IMR-90 (cell line): ENCODE data around the gene MRAP2. TPM values are rescaled to one million over a fixed set of nuclear protein-coding genes. Genes with fewer than 3 reads are reported as not detected.

Experiments used
- ATAC-seq: fragments of 200-7000 bp; cut with Tn5 transposase; 2 replicates; pipeline ENCODE4 v1.9.1; 2020; ENCODE audit warnings: low read depth, mild to moderate bottlenecking, moderate library complexity
- BruUV-seq: library from RNA; stranded (reverse); fragments of 400-500 nt; replicated peaks from 2 replicates; lab custom pipeline; 2021; lab: Mats Ljungman, UMichigan
- CTCF ChIA-PET: fragments of 300-600 bp; formaldehyde crosslinking; extraction: SDS; loops from one replicate; lab custom pipeline; 2021; ENCODE audit warnings: antibody characterized with exemption; lab: Yijun Ruan, JAX
- POLR2A ChIA-PET: fragments of 300-600 bp; sonication (Branson Sonifier 250); formaldehyde crosslinking; loops from one replicate; lab custom pipeline; 2022; ENCODE audit warnings: antibody characterized with exemption; ENCODE audit not compliant: unreplicated experiment; lab: Charles Lee
- DNase-seq: peaks from one replicate; pipeline ENCODE4 v3.0.0; 2013
- H2AFZ ChIP-seq: replicated peaks from 2 replicates; pipeline ENCODE3; 2013; ENCODE audit warnings: low read length, mild to moderate bottlenecking; ENCODE audit not compliant: poor library complexity
- H2AK5ac ChIP-seq: 2 replicates; pipeline ENCODE4 v1.6.1; 2013; ENCODE audit warnings: low read depth, low read length, inconsistent platforms
- H2AK9ac ChIP-seq: replicated peaks from 2 replicates; pipeline ENCODE3; 2013; ENCODE audit warnings: mild to moderate bottlenecking, low read depth, low read length, moderate library complexity; ENCODE audit not compliant: poor library complexity
- H2BK120ac ChIP-seq: 2 replicates; pipeline ENCODE4 v1.6.1; 2013; ENCODE audit warnings: low read depth, low read length, inconsistent platforms
- H2BK15ac ChIP-seq: 3 replicates; pipeline ENCODE4 v1.6.1; 2013; ENCODE audit warnings: low read depth, low read length, inconsistent platforms
- H2BK20ac ChIP-seq: 2 replicates; pipeline ENCODE4 v1.6.1; 2013; ENCODE audit warnings: low read depth, mild to moderate bottlenecking, inconsistent platforms, low read length, moderate library complexity
- H2BK5ac ChIP-seq: 2 replicates; pipeline ENCODE4 v1.6.1; 2013; ENCODE audit warnings: mild to moderate bottlenecking, low read depth, low read length, inconsistent platforms; ENCODE audit not compliant: poor library complexity, severe bottlenecking
- H3K14ac ChIP-seq: replicated peaks from 2 replicates; pipeline ENCODE4 v1.6.1; 2013; ENCODE audit warnings: low read depth, low read length, inconsistent platforms
- H3K18ac ChIP-seq: 2 replicates; pipeline ENCODE4 v1.6.1; 2013; ENCODE audit warnings: low read depth, low read length, control low read depth
- H3K23ac ChIP-seq: 2 replicates; pipeline ENCODE4 v1.6.1; 2013; ENCODE audit warnings: low read depth, low read length, inconsistent platforms
- H3K27ac ChIP-seq: 2 replicates; pipeline ENCODE4 v1.5.1; 2013; ENCODE audit warnings: mild to moderate bottlenecking, control low read depth, low read length; ENCODE audit not compliant: insufficient read depth
- H3K27me3 ChIP-seq: 2 replicates; pipeline ENCODE4 v1.6.1; 2013; ENCODE audit warnings: low read length; ENCODE audit not compliant: control insufficient read depth, insufficient read depth
- H3K36me3 ChIP-seq: 2 replicates; pipeline ENCODE4 v1.6.1; 2013; ENCODE audit warnings: low read length, mixed read lengths; ENCODE audit not compliant: control insufficient read depth, insufficient read depth
- H3K4ac ChIP-seq: 2 replicates; pipeline ENCODE4 v1.6.1; 2013; ENCODE audit warnings: low read depth, low read length, inconsistent platforms
- H3K4me1 ChIP-seq: 2 replicates; pipeline ENCODE4 v1.6.1; 2013; ENCODE audit warnings: low read length, mixed read lengths; ENCODE audit not compliant: control insufficient read depth, insufficient read depth
- H3K4me2 ChIP-seq: 2 replicates; pipeline ENCODE4 v1.6.1; 2013; ENCODE audit warnings: low read depth, mild to moderate bottlenecking, control low read depth, low read length, moderate library complexity
- H3K4me3 ChIP-seq: 2 replicates; pipeline ENCODE4 v1.5.1; 2013; ENCODE audit warnings: low read depth, mild to moderate bottlenecking, control low read depth, low read length, moderate library complexity; ENCODE audit not compliant: insufficient read depth
- H3K56ac ChIP-seq: 2 replicates; pipeline ENCODE4 v1.6.1; 2013; ENCODE audit warnings: low read length, inconsistent platforms; ENCODE audit not compliant: insufficient read depth; ENCODE audit errors: extremely low read depth
- H3K79me1 ChIP-seq, 2 experiments: 2 replicates each; pipeline ENCODE4 v1.6.1; 2013; ENCODE audit warnings: low read length in 2 of 2, inconsistent platforms in 1 of 2, low read depth in 1 of 2
- H3K9ac ChIP-seq: 2 replicates; pipeline ENCODE4 v1.6.1; 2013; ENCODE audit warnings: low read depth, low read length, control low read depth
- H3K9me1 ChIP-seq: 2 replicates; pipeline ENCODE4 v1.6.1; 2013; ENCODE audit warnings: low read length, inconsistent platforms; ENCODE audit not compliant: insufficient read depth
- H3K9me3 ChIP-seq: 2 replicates; pipeline ENCODE4 v1.6.1; 2013; ENCODE audit warnings: low read length; ENCODE audit not compliant: control insufficient read depth, insufficient read depth
- H4K20me1 ChIP-seq: 2 replicates; pipeline ENCODE4 v1.6.1; 2013; ENCODE audit warnings: low read length, inconsistent platforms; ENCODE audit not compliant: insufficient read depth
- H4K5ac ChIP-seq: 2 replicates; pipeline ENCODE4 v1.6.1; 2013; ENCODE audit warnings: mild to moderate bottlenecking, low read depth, low read length, control low read depth
- H4K8ac ChIP-seq, 2 experiments: 2 replicates each; pipeline ENCODE4 v1.6.1; 2013; ENCODE audit warnings: low read depth in 2 of 2, low read length in 2 of 2, control low read depth in 1 of 2, inconsistent platforms in 1 of 2
- H4K91ac ChIP-seq: 2 replicates; pipeline ENCODE4 v1.6.1; 2013; ENCODE audit warnings: low read depth, low read length, inconsistent platforms; ENCODE audit not compliant: insufficient read depth
- BHLHE40 ChIP-seq: fragments of 150-350 bp; IDR thresholded peaks from 2 replicates; pipeline ENCODE4 v1.6.1; 2016; ENCODE audit warnings: mild to moderate bottlenecking, low read depth, low read length
- CHD1 ChIP-seq: IDR thresholded peaks from 2 replicates; pipeline ENCODE4 v1.6.1; 2012; ENCODE audit warnings: low read depth, low read length, improper control_type of control experiment
- FOS ChIP-seq: fragments of 150-350 bp; IDR thresholded peaks from 2 replicates; pipeline ENCODE4 v1.6.1; 2016; ENCODE audit warnings: low read depth, low read length
- MAFK ChIP-seq: IDR thresholded peaks from 2 replicates; pipeline ENCODE4 v1.6.1; 2012; ENCODE audit warnings: low read depth, low read length, improper control_type of control experiment
- NFE2L2 ChIP-seq: fragments of 150-350 bp; IDR thresholded peaks from 2 replicates; pipeline ENCODE4 v1.6.1; 2016; ENCODE audit warnings: low read depth, mild to moderate bottlenecking, low read length
- POLR2A ChIP-seq: IDR thresholded peaks from 2 replicates; pipeline ENCODE4 v1.6.1; 2012; ENCODE audit warnings: mild to moderate bottlenecking, low read depth, low read length
- RAD21 ChIP-seq: IDR thresholded peaks from 2 replicates; pipeline ENCODE4 v1.6.1; 2012; ENCODE audit warnings: low read length, improper control_type of control experiment
- RCOR1 ChIP-seq: IDR thresholded peaks from 2 replicates; pipeline ENCODE4 v1.6.1; 2012; ENCODE audit warnings: mild to moderate bottlenecking, low read length, improper control_type of control experiment; ENCODE audit not compliant: insufficient replicate concordance
- SMC3 ChIP-seq: fragments of 150-350 bp; IDR thresholded peaks from 2 replicates; pipeline ENCODE4 v1.6.1; 2016; ENCODE audit warnings: low read depth, mild to moderate bottlenecking, antibody characterized with exemption, low read length, moderate library complexity
- WGBS, 2 experiments: methylation state at CpG; one replicate each; pipeline versions ENCODE4 v1.1.5 to v1.1.7; 2013; ENCODE audit warnings: missing lambda C conversion rate in 2 of 2; ENCODE audit not compliant: insufficient read length in 1 of 2; ENCODE audit errors: extremely low coverage in 2 of 2; 5-methylcytosine and 5-hydroxymethylcytosine counted together
- dilution Hi-C: fragments of 300-500 bp; cut with HindIII; formaldehyde crosslinking; loops from one replicate; pipeline ENCODE4 v1.14.3; 2018; ENCODE audit warnings: low sequenced_read_pairs; ENCODE audit not compliant: unreplicated experiment
- in situ Hi-C: fragments of 300-500 bp; cut with MboI; formaldehyde crosslinking; loops from 3 replicates; pipeline ENCODE4 v1.14.3; 2019; ENCODE audit warnings: low sequenced_read_pairs, inconsistent platforms, mixed read lengths
- intact Hi-C: fragments of 100-400 bp; cut with micrococcal nuclease; formaldehyde crosslinking; loops from 2 replicates; pipeline ENCODE4 v1.10.0; 2022
- polyA plus RNA-seq, 3 experiments: library from polyadenylated mRNA; depleted of rRNA; stranded (reverse); fragments of >200 nt; gene quantifications; 2 replicates each; pipeline ENCODE4 v1.2.3, GENCODE V29; 2012; ENCODE audit warnings: low replicate concordance in 1 of 3
- total RNA-seq: library from RNA; depleted of rRNA; stranded (reverse); fragments of >200 nt; gene quantifications from 2 replicates; pipeline ENCODE4 v1.2.3, GENCODE V29; 2012

MRAP2 gene
- total and polyA plus RNA-seq, 2 of the 4 experiments (the other 2 are of a cell fraction) = 0.03 TPM; not detected in 1

DNA sequence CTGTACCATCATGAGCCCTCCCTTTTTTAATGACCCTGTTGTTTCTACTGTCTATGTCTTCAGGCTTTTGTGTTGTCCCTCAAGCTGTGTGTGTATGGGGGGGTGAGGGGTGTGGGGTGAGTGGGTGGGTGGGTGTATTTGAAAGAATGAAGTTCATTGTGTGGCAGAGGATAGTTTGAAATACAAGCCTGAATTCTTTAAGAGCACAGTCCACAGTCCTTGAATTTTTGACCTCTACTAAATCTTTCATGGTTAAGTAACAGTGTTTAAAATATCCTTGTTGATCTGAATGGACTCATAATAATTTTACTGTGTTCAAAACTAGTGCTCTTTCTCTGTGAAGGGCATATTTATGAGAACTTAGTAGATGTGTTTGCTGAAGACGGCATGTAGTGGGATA, 10.0 kb downstream of the MRAP2 start:
- in situ Hi-C loops = no loop called here
- intact Hi-C loops = no loop called here

More for the DNA sequence above, 10.0 kb downstream of the MRAP2 start:
- H2BK20ac ChIP-seq = no peak overlapping the region
- no peaks in the 10 kb centered on the region for H3K9me3 ChIP-seq
- no peak overlapping the region for H3K27ac ChIP-seq
- no peaks in the 10 kb centered on the region for H3K4me1 ChIP-seq
- H2BK5ac ChIP-seq = no peak overlapping the region
- H3K23ac ChIP-seq = no peak overlapping the region
- no peak overlapping the region for H4K8ac ChIP-seq
- H3K79me1 ChIP-seq = no peaks in the 10 kb centered on the region
- no peaks in the 10 kb centered on the region for H4K20me1 ChIP-seq
- no peak overlapping the region for H3K14ac ChIP-seq
- no peak overlapping the region for H3K4ac ChIP-seq
- no peak overlapping the region for H3K9ac ChIP-seq
- DNase-seq = no peak
- dilution Hi-C loops = no loop called here
- WGBS, 2 experiments = no CpG with 5 or more reads among the region's 1 CpG
- no peaks in the 10 kb centered on the region for H3K9me1 ChIP-seq
- no peak overlapping the region for H2AK9ac ChIP-seq
- TF ChIP-seq NFE2L2 (no peak), RCOR1 (no peak), POLR2A (no peak), SMC3 (no peak), FOS (no peak), MAFK (no peak), CHD1 (no peak), RAD21 (no peak), BHLHE40 (no peak)
- no peaks in the 10 kb centered on the region for H3K36me3 ChIP-seq
- H3K56ac ChIP-seq = no peak overlapping the region
- no peak for ATAC-seq
- H3K18ac ChIP-seq = no peak overlapping the region
- no peak overlapping the region for H3K4me3 ChIP-seq
- ChIA-PET CTCF (no interaction called here), POLR2A (no interaction called here)
- no peak overlapping the region for H2AFZ ChIP-seq
- H3K27me3 ChIP-seq = peaks cover 2% of the 10 kb centered on the region; the same call in 1 of the 2 replicates
- H4K5ac ChIP-seq = no peak overlapping the region
- no TSS peak for BruUV-seq
- H2BK15ac ChIP-seq = no peak overlapping the region
- H2BK120ac ChIP-seq = no peak overlapping the region
- no peak overlapping the region for H4K91ac ChIP-seq
- H2AK5ac ChIP-seq = no peak overlapping the region
- H3K4me2 ChIP-seq = no peak overlapping the region
